Measurements from ENCODE around the gene TNK1.

GRCh38 chr17:7383742-7384488, 3.0 kb downstream of the TNK1 start:
- TF ChIP-seq POLR2AphosphoS5 (IDR thresholded peaks at IDR 0.05; ENCODE audit: low read depth, low read length): 0 out of 2 replicates have a peak, but pooled peaks have one; percentile 37
- TF ChIP-seq FOXJ3 (CRISPR knock-in tag; IDR thresholded peaks at IDR 0.05): no peak
- no peak for TF ChIP-seq EP300 (IDR thresholded peaks at IDR 0.05; ENCODE audit: borderline replicate concordance in 1 of 2, low read depth in 1 of 2, low read length in 1 of 2)
- no peak for TF ChIP-seq REST (IDR thresholded peaks at IDR 0.05; ENCODE audit: low read depth, low read length)
- TF ChIP-seq RAD21 (IDR thresholded peaks at IDR 0.05; ENCODE audit: low read length): no peak
- TF ChIP-seq RCOR1 (IDR thresholded peaks at IDR 0.05; ENCODE audit: low read length): no peak
- TF ChIP-seq NFIC (IDR thresholded peaks at IDR 0.05; ENCODE audit: borderline replicate concordance): no peak
